GM12892 (cell line): Measurements from ENCODE around the gene SLC22A25.

Source experiments
- POLR2A ChIP-seq: IDR thresholded peaks from 2 replicates; pipeline ENCODE4 v1.6.1; 2011; ENCODE audit warnings: low read depth, low read length, control low read depth
- POLR2AphosphoS5 ChIP-seq: IDR thresholded peaks from 2 replicates; pipeline ENCODE4 v1.6.1; 2011; ENCODE audit warnings: low read depth, low read length, control low read depth
- TAF1 ChIP-seq: IDR thresholded peaks from 2 replicates; pipeline ENCODE4 v1.6.1; 2011; ENCODE audit warnings: low read depth, mild to moderate bottlenecking, control low read depth, low read length, borderline replicate concordance

DNA sequence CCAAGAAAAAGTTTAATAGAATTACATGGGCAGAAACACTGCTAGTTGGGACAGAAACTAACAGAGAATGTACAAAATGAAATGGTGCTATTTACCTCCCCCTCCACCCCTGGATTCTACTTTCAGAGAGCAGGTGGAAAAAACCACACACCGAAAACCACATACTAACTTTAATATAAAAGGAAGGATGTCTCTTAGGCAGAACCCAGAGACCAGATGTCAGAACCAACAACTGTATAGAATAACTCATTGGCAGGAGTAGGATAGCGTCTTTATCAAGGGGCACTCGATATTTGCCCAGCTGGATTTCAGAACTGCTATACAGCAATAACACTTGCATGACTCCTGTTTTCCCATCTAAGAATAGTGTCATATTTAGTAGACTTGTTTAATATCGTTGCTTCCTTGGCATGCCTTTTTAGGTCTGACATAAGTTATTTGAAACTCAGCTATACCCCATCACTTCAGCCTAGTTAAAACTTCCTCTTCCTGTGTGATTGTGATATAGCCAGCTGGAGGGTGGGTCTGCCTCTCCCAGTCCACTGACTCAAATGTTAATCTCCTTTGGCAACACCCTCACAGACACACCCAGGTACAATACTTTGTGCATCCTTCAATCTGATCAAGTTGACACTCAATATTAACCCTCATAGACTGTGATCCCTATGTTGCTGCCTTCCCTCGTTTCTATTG, 1.2 kb downstream of the SLC22A25 start:
- no peak for TF ChIP-seq POLR2A
- no peak for TF ChIP-seq POLR2AphosphoS5
- TF ChIP-seq TAF1, result no peak
